HL-60 (cell line): Measurements from ENCODE around the gene KCNQ1.

Experiments used
- DNase-seq, 2 experiments: peaks; one replicate each; pipeline ENCODE4 v3.0.0-alpha.2; 2010 to 2020; ENCODE audit warnings: low read depth in 1 of 2, low spot score in 1 of 2
- H3K27ac ChIP-seq: fragments of 250-450 bp; sonication (Bioruptor Pico); replicated peaks from 2 replicates; pipeline ENCODE4 v1.5.1; 2020; ENCODE audit warnings: mild to moderate bottlenecking, moderate library complexity
- H3K27me3 ChIP-seq: fragments of 250-450 bp; sonication (Bioruptor Pico); 2 replicates; pipeline ENCODE4 v1.5.1; 2021; ENCODE audit warnings: mild to moderate bottlenecking, moderate library complexity; ENCODE audit not compliant: insufficient read depth, poor library complexity, severe bottlenecking
- H3K4me3 ChIP-seq: replicated peaks from 2 replicates; pipeline ENCODE4 v1.5.1; 2011; ENCODE audit warnings: mild to moderate bottlenecking, control low read depth, low read length; ENCODE audit not compliant: insufficient read depth
- CTCF ChIP-seq: IDR thresholded peaks from one replicate; pipeline ENCODE4 v1.5.1; 2011; ENCODE audit warnings: low read length, control low read depth, inconsistent platforms; ENCODE audit not compliant: insufficient read depth
- GABPA ChIP-seq: IDR thresholded peaks from 2 replicates; pipeline ENCODE4 v1.6.1; 2012; ENCODE audit warnings: low read depth
- POLR2AphosphoS5 ChIP-seq: IDR thresholded peaks from 2 replicates; pipeline ENCODE4 v1.6.1; 2012; ENCODE audit warnings: low read depth
- REST ChIP-seq: IDR thresholded peaks from 2 replicates; pipeline ENCODE4 v1.6.1; 2012; ENCODE audit warnings: low read depth; ENCODE audit not compliant: insufficient replicate concordance
- SPI1 ChIP-seq: IDR thresholded peaks from 2 replicates; pipeline ENCODE4 v1.6.1; 2012; ENCODE audit warnings: low read depth, mild to moderate bottlenecking, borderline replicate concordance

Gene KCNQ1

GRCh38 chr11:2662024-2662312, 217.2 kb downstream of the KCNQ1 start:
- Histone ChIP-seq H3K27ac (no peak overlapping the region), H3K27me3 (no peaks in the 10 kb centered on the region)

GRCh38 chr11:2662430-2663299, 217.9 kb downstream of the KCNQ1 start:
- no peak for DNase-seq
- H3K4me3 ChIP-seq: no peak overlapping the region
- TF ChIP-seq SPI1: no peak
- no peak for TF ChIP-seq REST
- no peak for TF ChIP-seq GABPA
- TF ChIP-seq POLR2AphosphoS5: no peak
- TF ChIP-seq CTCF: no peak
- H3K27me3 ChIP-seq: no peaks in the 10 kb centered on the region
- no peak overlapping the region for H3K27ac ChIP-seq

More at GRCh38 chr11:2662024-2662312, 217.2 kb downstream of the KCNQ1 start:
- DNase-seq: no peak
- no peak overlapping the region for H3K4me3 ChIP-seq
- no peak for TF ChIP-seq SPI1
- TF ChIP-seq GABPA: no peak
- no peak for TF ChIP-seq REST
- no peak for TF ChIP-seq POLR2AphosphoS5
- no peak for TF ChIP-seq CTCF

- no peak overlapping the region for H3K27ac ChIP-seq
- TF ChIP-seq SPI1 (no peak), POLR2AphosphoS5 (no peak), CTCF (no peak), GABPA (no peak), REST (no peak)
- H3K27me3 ChIP-seq: no peaks in the 10 kb centered on the region
- H3K4me3 ChIP-seq: no peak overlapping the region
- no peak for DNase-seq
These were observed 218.7 kb downstream of the KCNQ1 start for GRCh38 chr11:2663506-2663905.
